Keratinocyte (primary cell): ENCODE data around the gene DIS3L2. TPM values are rescaled to one million over a fixed set of nuclear protein-coding genes. Genes with fewer than 3 reads are reported as not detected.

Experiments used
- DNase-seq: peaks from one replicate; pipeline ENCODE4 v3.0.0-alpha.2; 2011; ENCODE audit warnings: low read depth, missing footprints, low spot score
- FAIRE-seq: peaks from 2 replicates; lab custom pipeline; 2011; peaks lifted over from hg19 to GRCh38; lab: Jason Lieb, UNC
- H2AFZ ChIP-seq: 2 replicates; pipeline ENCODE4 v1.6.0; 2012; ENCODE audit warnings: low read length, control low read depth, inconsistent platforms; ENCODE audit not compliant: control insufficient read depth
- H3K27ac ChIP-seq: 2 replicates; pipeline ENCODE4 v1.5.1; 2011; ENCODE audit warnings: low read length; ENCODE audit not compliant: control insufficient read depth, insufficient read depth
- H3K27me3 ChIP-seq: 3 replicates; pipeline ENCODE4 v1.6.0; 2011; ENCODE audit warnings: low read length; ENCODE audit not compliant: control insufficient read depth, insufficient read depth; ENCODE audit errors: extremely low read depth
- H3K36me3 ChIP-seq, 2 experiments: 2 replicates in 1 of 2; 3 replicates in 1 of 2; pipeline ENCODE4 v1.5.1; 2011; ENCODE audit warnings: low read length in 2 of 2, mild to moderate bottlenecking in 1 of 2; ENCODE audit not compliant: control insufficient read depth in 2 of 2, insufficient read depth in 2 of 2; ENCODE audit errors: extremely low read depth in 1 of 2
- H3K4me1 ChIP-seq: 3 replicates; pipeline ENCODE4 v1.5.1; 2011; ENCODE audit warnings: low read length; ENCODE audit not compliant: control insufficient read depth, insufficient read depth; ENCODE audit errors: extremely low read depth
- H3K4me2 ChIP-seq: 3 replicates; pipeline ENCODE4 v1.6.0; 2011; ENCODE audit warnings: low read depth, low read length; ENCODE audit not compliant: control insufficient read depth, insufficient read depth; ENCODE audit errors: extremely low read depth
- H3K4me3 ChIP-seq, 3 experiments: fragments of 200-600 bp in 1 of 3; sonication (generic) in 1 of 3; 2 replicates in 2 of 3; 3 replicates in 1 of 3; pipeline ENCODE4 v1.5.1; 2011 to 2016; ENCODE audit warnings: low read length in 3 of 3, mild to moderate bottlenecking in 3 of 3, control low read depth in 2 of 3, inconsistent platforms in 1 of 3, low read depth in 1 of 3, mixed read lengths in 1 of 3, mixed run types in 1 of 3, moderate library complexity in 1 of 3; ENCODE audit not compliant: control insufficient read depth in 2 of 3, insufficient read depth in 2 of 3; ENCODE audit errors: extremely low read depth in 1 of 3
- H3K79me2 ChIP-seq: 2 replicates; pipeline ENCODE4 v1.6.0; 2012; ENCODE audit warnings: low read length; ENCODE audit not compliant: control insufficient read depth, insufficient read depth
- H3K9ac ChIP-seq: 3 replicates; pipeline ENCODE4 v1.6.0; 2011; ENCODE audit warnings: low read length; ENCODE audit not compliant: control insufficient read depth, insufficient read depth; ENCODE audit errors: extremely low read depth
- H3K9me1 ChIP-seq: 3 replicates; pipeline ENCODE4 v1.6.0; 2011; ENCODE audit warnings: low read length; ENCODE audit not compliant: control insufficient read depth, insufficient read depth; ENCODE audit errors: extremely low read depth
- H3K9me3 ChIP-seq: 2 replicates; pipeline ENCODE4 v1.5.1; 2012; ENCODE audit warnings: low read depth, low read length; ENCODE audit not compliant: control insufficient read depth
- H4K20me1 ChIP-seq: 3 replicates; pipeline ENCODE4 v1.6.0; 2011; ENCODE audit warnings: low read length; ENCODE audit not compliant: control insufficient read depth, insufficient read depth; ENCODE audit errors: extremely low read depth
- CTCF ChIP-seq, 3 experiments: IDR thresholded peaks in 1 of 3; conservative IDR thresholded peaks in 1 of 3; optimal IDR thresholded peaks in 1 of 3; 2 replicates in 2 of 3; 3 replicates in 1 of 3; pipeline versions ENCODE3 to v1.5.1; 2011; ENCODE audit warnings: low read length in 3 of 3, mild to moderate bottlenecking in 3 of 3, moderate library complexity in 2 of 3, control low read depth in 1 of 3, inconsistent platforms in 1 of 3; ENCODE audit not compliant: insufficient read depth in 2 of 3; ENCODE audit errors: extremely low read depth in 1 of 3
- EZH2 ChIP-seq: IDR thresholded peaks from one replicate; pipeline ENCODE4 v1.6.1; 2012; ENCODE audit warnings: inconsistent platforms, mild to moderate bottlenecking, low read length, moderate library complexity
- dilution Hi-C: fragments of 300-500 bp; cut with MboI; formaldehyde crosslinking; loops from one replicate; pipeline ENCODE4 v1.7.0; 2020; ENCODE audit warnings: low sequenced_read_pairs; ENCODE audit not compliant: extremely low pct_ligation_motif_present
- polyA plus RNA-seq, 5 experiments: library from polyadenylated mRNA; depleted of rRNA in 3 of 5; stranded (reverse) in 3 of 5; stranded (forward) in 1 of 5; unstranded in 1 of 5; fragments of >200 nt; gene quantifications; 1 replicate in 1 of 5; 2 replicates in 3 of 5; 3 replicates in 1 of 5; pipeline versions ENCODE4 v1.2.1 to v1.2.3, GENCODE V29; 2011 to 2012; ENCODE audit warnings: missing spikeins in 2 of 5, low read depth in 1 of 5, low replicate concordance in 1 of 5

DIS3L2 gene
- polyA plus RNA-seq, 1 donor (not counting 4 experiments of a cell fraction or from before 2014, with no cell fraction given), result 8.6 TPM

- Histone ChIP-seq H3K36me3 (no peaks in the 10 kb centered on the region), H3K9me1 (no peaks in the 10 kb centered on the region), H3K27ac (no peak overlapping the region), H3K4me2 (no peak overlapping the region), H3K79me2 (no peaks in the 10 kb centered on the region), H3K4me3 (no peak overlapping the region), H2AFZ (no peak overlapping the region), H3K9ac (no peak overlapping the region), H4K20me1 (no peaks in the 10 kb centered on the region), H3K27me3 (no peaks in the 10 kb centered on the region), H3K4me1 (no peaks in the 10 kb centered on the region), H3K9me3 (no peaks in the 10 kb centered on the region)
- DNase-seq (no peak), FAIRE-seq (no peak)
- dilution Hi-C loops, result no loop called here
- TF ChIP-seq CTCF (optimal IDR thresholded peaks at IDR 0.05 in 1 of 3, IDR thresholded peaks at IDR 0.05 in 1 of 3, conservative IDR thresholded peaks at IDR 0.05 in 1 of 3; ENCODE audit: extremely low read depth in 1 of 3, insufficient read depth in 2 of 3, low read length in 3 of 3), result no peak
- no peak for TF ChIP-seq EZH2
Observed at GRCh38 chr2:232228332-232228731, 266.8 kb downstream of the DIS3L2 start.

DNA sequence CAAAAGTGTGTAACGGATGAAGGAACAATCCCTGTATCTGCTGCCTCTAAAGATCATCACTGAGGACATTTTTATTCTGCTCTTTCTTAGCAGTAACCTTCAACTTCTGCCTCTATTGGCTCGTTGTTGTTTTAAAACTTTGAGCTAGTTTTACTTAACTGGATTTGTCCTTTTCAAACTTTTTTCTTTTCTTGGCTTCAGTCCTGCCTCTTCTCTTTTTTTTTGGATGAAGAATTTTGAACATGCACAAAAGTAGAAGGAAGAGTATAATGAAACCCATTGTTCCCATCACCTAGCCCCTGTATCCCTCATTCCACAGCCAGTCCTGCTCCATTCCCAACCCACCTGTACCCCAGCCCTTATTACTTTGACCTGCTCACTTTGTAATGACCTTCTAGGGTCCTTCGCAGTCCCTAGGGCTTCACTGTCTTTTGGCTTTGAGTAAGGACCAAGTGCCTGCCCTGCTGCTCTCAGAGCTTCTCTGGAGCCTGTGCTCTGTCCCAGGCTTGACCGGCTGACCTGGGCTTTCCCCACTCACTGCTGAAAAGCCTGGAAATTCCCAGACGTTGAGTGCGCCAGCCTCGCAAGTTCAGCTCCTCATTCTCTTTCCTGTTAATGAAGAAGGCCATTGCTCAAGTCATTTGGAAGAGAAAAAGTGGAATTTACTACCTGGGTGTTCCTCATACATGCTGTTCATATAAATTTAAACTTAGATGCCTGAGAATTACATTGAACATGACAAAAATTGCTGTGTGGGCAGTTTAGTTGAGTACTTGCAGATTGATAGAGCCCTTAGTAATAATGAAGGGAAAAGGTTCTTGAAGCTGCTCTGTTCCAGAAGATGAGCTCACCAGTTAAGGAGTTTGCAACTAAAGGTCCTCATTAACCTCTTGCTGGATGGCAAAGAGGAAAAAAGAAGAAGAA, 267.7 kb downstream of the DIS3L2 start:
- no peaks in the 10 kb centered on the region for H3K9me3 ChIP-seq
- no peak overlapping the region for H3K4me3 ChIP-seq
- DNase-seq, result no peak
- no peaks in the 10 kb centered on the region for H3K27me3 ChIP-seq
- H3K79me2 ChIP-seq, result no peaks in the 10 kb centered on the region
- no peak overlapping the region for H3K4me2 ChIP-seq
- H2AFZ ChIP-seq, result no peak overlapping the region
- H3K4me1 ChIP-seq, result no peaks in the 10 kb centered on the region
- H3K36me3 ChIP-seq, result no peaks in the 10 kb centered on the region
- H4K20me1 ChIP-seq, result no peaks in the 10 kb centered on the region
- no peak overlapping the region for H3K9ac ChIP-seq
- dilution Hi-C loops, result no loop called here
- H3K9me1 ChIP-seq, result no peaks in the 10 kb centered on the region
- no peak overlapping the region for H3K27ac ChIP-seq
- no peak for TF ChIP-seq CTCF (optimal IDR thresholded peaks at IDR 0.05 in 1 of 3, IDR thresholded peaks at IDR 0.05 in 1 of 3, conservative IDR thresholded peaks at IDR 0.05 in 1 of 3; ENCODE audit: extremely low read depth in 1 of 3, insufficient read depth in 2 of 3, low read length in 3 of 3)
- no peak for TF ChIP-seq EZH2
- no peak for FAIRE-seq
